Heart left ventricle (tissue), 13 donors: ENCODE measurements around the gene ARL10.

ENCODE experiments used
- CTCF ChIP-seq, 12 donors: fragments of 200-600 bp; sonication (generic) in 4 of 12; IDR thresholded peaks; one replicate each; pipeline versions ENCODE4 v1.5.0 to v1.8.0; 2018 to 2022; ENCODE audit warnings: antibody characterized with exemption in 12 of 12, mild to moderate bottlenecking in 5 of 12
- POLR2A ChIP-seq, 2 donors: fragments of 450-650 bp; IDR thresholded peaks; one replicate each; pipeline ENCODE4 v1.6.1; 2017; ENCODE audit warnings: antibody characterized with exemption in 2 of 2, mild to moderate bottlenecking in 2 of 2, moderate library complexity in 2 of 2
- donor health status: ischemic (EF 13 %, LVEDD 7.1; RV severe dilation, severe dysfunction).
- donor health status: DM: no; HTN: yes; CAD: no.
- donor health status: DM: no; HTN: no; CAD: no.
- donor health status: ischemic (EF 25% LVEDD 6.9; RV normal size, moderate dysfunction).
- donor health status: ischemic (EF 25% LVEDD 5.7; RV mildly dilated, moderate dysfunction).
- donor health status: ischemic (EF 35%, LVEDD 5.7; RV mildly dilated, moderate dysfunction).
- donor health status: nonischemic (EF 11% LVEDD 7.7; RV severe dilation, severe dysfunction).
- donor health status: DM: yes; HTN: yes; CAD: no.
- donor health status: PGD.
- donor health status: ischemic (EF 29% LVEDD 5.4; RV normal size, mild dysfunction).
- donor health status: nonischemic (EF 23%, LVEDD 6.1; RV moderate dilation, normal function).

DNA sequence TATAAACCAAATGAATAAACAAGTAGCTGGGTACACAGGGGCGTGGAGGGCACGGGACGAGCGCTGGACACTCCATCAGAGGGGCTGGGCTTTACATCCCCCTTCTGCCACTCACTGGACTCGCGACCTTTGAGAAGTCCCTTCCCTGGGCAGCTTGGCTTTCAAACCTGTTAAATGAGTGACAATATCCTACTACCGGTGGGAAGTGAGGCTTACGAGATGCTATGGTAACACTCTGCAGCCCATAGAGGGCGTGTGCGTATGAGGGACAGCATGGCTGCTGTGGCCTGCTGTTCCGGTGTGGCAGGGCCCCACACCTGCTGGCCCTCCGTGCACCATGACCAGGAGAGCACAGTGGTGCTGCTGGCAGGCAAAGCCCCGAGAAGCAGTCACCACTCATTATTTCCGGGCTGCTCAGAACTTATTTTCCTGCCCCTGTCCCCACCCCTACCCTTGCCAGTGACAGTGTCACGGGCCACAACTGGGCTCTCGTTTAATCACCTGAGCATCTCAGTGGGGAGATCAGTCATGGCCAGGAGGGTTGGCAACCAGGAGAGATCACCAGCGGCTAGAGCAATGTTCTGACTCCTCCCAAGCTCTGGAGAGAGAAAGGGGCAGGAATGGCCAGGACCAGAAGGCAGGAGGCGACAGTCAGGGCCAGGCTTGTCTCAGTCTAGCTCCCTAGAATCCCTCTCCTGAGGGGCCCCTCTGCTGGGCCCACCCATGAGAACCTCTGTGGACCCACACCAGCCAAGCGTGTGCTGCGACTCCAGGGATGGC, 40.6 kb downstream of the ARL10 start:
- TF ChIP-seq CTCF (IDR thresholded peaks at IDR 0.05) (no peak), POLR2A (IDR thresholded peaks at IDR 0.05) (no peak)
